GM19468 (cell line): ENCODE results near the gene OSER1.

Source experiments
- ATAC-seq: cut with Tn5 transposase; IDR thresholded peaks from one replicate; pipeline ENCODE4 v1.9.1; 2021; ENCODE audit warnings: mild to moderate bottlenecking, moderate library complexity, moderate number of reproducible peaks; ENCODE audit not compliant: unreplicated experiment; ENCODE audit errors: extremely low read depth

OSER1 gene

GRCh38 chr20:44228465-44229258, 18.1 kb upstream of the OSER1 start:
- ATAC-seq, result no peak

- ATAC-seq, result no peak
Measured at GRCh38 chr20:44224637-44225036, 14.1 kb upstream of the OSER1 start.

- ATAC-seq, result no peak
Measured at GRCh38 chr20:44223721-44224120, 13.2 kb upstream of the OSER1 start.

- no peak for ATAC-seq
Measured at GRCh38 chr20:44222633-44223368, 12.2 kb upstream of the OSER1 start.

- ATAC-seq, result no peak
Measured at GRCh38 chr20:44222027-44222426, 11.5 kb upstream of the OSER1 start.

DNA sequence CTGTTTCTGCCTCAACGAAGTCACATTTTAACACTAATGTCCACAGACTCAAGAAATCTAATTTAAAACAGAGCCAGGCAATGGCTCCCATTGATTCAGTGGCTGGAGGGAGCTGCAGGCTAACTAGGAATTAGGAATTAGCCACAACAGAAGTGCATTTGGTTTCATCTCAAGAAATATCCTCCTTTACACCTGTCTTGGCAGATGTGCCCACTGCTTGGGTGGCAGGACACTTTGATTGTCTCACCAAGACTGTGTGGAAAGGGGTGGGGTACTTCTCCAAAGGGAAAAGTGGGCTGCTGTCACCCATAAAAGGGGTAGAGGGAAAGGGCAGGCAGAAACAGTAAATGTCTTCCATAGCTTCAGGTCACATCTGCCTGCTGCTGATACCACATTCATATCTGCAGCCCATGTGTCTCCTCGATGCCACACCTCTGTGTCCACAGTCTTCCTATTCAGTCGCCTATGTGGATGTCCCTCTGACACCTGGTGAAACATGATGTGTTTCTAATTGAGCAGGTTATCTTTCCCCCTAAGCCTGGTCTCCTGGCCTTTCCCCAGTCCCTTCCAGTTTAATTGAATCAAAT, 10.9 kb upstream of the OSER1 start:
- ATAC-seq, result no peak

- ATAC-seq, result no peak
Measured at GRCh38 chr20:44219791-44220190, 9.2 kb upstream of the OSER1 start.

DNA sequence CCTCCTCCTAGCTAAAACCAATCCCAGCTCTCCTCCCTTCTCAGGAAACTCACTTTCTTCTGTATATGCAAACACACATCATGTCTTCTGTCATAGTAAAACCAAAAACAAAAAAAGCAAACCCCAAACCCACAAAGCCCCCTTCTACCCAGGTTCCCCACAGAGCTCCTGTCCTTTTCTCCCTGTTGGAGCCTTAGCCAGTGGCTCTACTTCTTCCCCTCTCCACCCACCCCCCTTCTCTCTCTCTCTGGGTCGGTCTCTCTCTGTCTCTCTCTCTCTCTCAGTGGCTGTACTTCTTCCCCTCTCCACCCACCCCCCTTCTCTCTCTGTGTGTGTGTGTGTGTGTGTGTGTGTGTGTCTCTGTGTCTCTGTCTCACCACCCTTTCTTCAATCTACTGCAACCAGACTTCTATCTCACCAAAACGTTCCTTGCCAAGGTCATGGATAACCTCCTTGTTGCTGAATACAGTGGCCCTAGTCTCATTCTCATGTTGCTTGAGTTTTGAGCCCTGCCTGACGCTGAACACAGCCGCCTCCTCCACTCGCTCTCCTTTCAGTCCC, 8.7 kb upstream of the OSER1 start:
- ATAC-seq, result no peak

DNA sequence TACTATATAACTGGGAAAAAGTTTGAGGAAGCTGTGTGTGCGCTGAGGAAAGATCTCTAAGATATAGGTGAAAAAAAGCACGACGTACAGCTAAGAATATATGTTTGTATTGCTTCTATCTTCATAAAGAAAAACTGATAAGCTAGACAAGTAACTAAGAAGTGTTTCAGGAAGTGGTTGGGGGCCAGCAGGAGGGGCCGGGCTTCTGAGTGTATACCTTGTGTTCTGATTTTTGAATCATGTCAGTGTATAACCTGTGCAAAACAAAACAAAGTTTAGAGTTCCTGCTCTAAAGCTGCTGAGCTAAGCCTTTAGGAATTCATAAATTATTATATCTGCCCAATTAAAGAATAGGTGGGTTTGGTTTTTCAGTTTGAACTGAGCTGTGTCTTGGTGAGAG, 7.9 kb upstream of the OSER1 start:
- ATAC-seq, result no peak

DNA sequence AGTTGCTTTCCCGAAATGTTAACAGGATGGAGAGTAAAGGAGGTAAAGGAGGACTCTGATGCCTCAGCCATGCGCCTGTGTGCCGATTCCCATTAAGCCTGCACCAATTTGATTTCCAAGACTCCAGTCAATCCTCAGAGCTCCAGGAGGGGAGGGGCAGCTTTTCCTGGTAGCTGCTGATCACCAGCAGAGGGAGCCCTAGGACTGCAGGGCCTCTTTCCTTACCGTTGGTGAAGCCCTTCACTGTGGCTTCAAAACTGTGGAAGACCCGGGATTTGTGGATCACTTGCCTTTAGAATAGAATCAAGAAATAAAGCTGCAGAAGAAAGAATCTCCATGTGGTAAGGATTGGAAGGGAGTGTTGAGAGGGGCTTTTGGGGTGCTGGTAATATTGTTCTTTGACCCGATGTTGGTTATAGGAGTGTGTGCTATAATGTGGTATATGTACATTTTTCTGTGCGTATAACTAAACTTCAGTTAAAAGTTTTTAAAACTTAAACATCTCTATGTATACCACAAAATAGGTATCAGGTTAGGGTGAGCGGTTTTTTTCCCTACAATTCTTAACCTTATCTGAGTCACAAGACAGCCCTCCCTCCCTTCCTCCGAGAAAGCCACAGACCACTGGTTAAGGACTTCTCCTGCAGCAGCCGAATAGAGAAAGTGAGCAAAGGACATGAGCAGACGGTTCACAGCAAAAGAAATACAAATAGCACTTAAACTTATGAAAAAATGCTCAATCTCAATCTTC, 6.9 kb upstream of the OSER1 start:
- ATAC-seq, result no peak

GRCh38 chr20:44215125-44215524, 4.6 kb upstream of the OSER1 start:
- ATAC-seq, result no peak

DNA sequence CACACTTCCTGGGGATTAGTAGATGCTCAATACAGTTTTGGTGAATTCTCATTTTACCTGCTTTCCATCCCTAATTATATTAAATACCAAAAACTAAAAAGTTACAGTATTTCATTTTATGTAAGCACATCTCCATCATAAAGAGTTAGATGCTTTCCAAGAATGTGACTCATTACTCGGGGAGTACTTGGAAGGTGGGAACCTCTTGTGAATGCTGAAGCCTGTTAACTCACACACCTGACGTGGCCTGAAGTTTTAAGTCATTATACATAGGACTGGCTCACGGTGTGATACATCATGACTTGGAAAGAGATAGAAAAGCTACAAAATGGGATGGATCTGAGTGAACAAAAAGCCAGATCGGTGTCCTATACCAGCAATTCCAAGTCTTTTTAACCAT, 2.2 kb upstream of the OSER1 start:
- ATAC-seq, result no peak

DNA sequence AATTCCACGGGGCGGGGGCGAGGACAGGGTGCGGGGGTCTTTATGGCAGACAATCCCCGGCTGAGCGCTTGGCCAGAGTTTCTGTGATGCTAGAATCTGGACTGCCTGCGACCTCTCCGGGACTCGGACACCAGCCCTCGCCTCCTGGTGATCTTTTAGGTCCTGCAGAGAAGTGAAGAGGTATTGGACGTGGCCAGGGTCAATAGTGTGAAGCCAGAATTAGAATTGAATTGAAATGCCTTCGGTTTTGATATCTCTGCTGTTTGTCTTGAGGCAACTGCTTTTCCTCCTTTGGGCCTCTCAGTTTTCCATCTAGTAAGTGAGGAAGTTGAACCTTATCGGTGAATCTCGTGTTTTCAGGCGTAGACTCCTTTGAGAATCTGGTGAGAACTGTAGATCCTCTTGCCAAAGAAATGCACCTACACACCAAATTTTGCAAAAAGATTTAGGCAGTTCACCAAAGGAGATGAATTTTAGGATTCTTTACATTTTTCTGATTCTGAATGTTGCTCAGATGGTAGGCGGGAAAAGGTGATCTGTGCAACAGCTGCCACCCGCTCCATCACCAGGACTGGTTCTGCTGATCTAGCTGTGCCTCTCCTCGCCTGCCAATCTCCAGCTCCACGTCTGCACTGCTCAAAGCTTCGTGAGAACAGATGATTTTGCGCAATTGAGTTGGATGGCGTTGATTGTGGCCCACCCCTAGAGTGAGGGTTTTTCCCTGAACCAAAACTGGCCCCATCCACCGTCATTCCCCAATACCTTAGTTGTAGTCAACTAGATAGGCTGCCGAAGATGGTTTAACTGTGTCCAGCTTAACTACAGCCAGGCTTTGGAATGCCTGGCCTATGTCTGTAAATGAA, 837 bp upstream of the OSER1 start:
- no peak for ATAC-seq

DNA sequence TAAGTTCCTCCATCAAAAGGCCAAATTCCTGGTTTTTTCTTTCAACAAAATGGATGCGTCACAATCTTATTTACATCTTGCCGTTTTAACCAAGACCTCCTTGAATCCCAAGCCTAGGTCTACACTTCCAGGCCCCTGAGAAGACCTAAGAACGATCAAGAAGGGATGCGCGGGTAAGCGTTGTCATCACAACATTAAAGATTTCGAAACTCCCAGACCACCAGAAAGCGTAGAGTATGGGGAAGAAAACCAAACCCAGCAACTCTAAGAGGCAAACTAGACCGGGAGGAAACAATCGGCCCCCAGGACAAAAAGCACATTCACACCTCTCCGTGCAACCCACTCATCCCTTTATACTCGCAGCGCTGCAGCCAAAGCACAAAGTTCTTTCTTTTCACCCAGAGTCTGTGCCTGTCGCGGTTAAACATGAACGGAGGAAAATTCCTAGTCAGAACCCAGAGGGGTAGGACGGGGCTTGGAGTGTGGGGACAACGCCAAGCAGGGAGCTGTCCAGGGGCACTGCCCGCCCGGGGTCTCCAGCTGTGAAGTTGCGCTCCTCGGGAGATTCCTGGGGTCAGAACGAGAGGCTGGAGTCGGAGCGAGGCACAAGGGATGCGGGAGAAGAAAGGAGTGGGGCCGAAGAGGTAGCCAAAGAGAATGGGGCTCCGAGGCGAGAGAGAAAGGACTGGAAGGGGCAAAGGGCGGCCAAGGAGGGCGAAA, 725 bp downstream of the OSER1 start:
- ATAC-seq, result no peak

GRCh38 chr20:44208770-44209169, 1.8 kb downstream of the OSER1 start:
- no peak for ATAC-seq

- no peak for ATAC-seq
Measured at GRCh38 chr20:44208165-44208564, 2.4 kb downstream of the OSER1 start.

- no peak for ATAC-seq
Measured at GRCh38 chr20:44207126-44207723, 3.3 kb downstream of the OSER1 start.

DNA sequence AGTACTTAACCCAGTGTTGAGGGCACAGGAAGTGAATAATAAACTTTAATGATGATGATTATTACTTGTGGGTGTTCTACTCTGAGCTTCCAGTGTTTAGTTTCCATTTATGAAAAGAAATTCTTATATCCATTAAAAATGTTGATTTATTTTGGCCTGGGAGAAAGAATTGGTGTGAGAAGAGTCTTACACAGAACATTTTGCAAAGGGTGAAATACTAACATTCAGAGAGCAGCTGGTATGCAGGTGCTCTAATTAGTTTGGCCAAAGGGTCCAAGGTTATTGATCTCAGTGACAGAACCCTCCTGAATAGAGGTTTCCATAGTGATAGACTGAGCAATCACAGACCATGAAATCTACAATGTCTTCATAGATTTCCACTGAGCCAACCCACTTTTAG, 4.4 kb downstream of the OSER1 start:
- ATAC-seq, result no peak
